HS-5 (cell line): Measurements from ENCODE around the gene RAB3A.

Experiments used
- DNase-seq: peaks from one replicate; pipeline ENCODE4 v3.0.0-alpha.2; 2012; ENCODE audit warnings: low read depth

The RAB3A gene

DNA sequence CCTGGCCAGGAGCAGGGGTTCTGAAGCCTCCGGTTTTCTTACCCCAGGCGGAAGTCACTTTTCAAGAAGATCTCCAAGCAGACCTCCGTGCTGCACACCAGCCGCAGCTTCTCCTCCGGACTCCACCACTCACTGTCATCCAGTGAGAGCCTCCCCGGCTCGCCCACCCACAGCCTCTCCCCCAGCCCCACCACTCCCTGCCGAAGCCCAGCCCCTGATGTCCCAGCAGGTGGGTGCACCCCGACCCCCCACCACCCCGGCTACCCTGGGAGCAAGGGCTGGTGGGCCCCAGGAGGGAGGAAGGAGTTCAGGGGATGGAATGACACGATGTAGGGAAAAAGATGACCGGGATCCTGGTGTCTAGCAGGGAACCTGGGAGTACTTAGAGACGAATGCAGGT is 56.4 kb downstream of the RAB3A start:
- DNase-seq: no peak
